ENCODE results near the gene CDH7. TPM values are rescaled to one million over a fixed set of nuclear protein-coding genes. Genes with fewer than 3 reads are reported as not detected.

CDH7 gene
- total and polyA plus RNA-seq, 8 donors: 0.34 to 1.8 (median 1.5) TPM; not detected in 1

DNA sequence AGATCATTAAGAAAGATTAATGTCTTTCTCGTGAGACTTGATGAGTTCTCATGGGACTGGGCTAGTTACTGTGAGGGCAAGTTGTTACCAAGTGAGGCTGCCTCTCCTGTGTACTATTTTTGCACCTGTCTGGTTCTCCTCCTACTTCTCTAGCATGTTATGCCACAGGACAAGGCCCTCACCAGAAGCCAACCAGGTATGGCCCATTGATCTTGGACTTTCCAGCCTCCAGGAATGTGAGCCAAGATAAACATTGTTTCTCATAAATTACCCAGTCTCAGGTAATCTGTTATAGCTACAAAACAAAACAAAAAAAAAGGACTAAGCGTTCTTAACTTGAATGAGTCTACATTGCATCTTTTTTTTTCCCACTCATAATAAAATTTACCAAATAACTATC lies 184.1 kb downstream of the CDH7 start:
- H3K27ac ChIP-seq: no peak overlapping the region
- no peaks in the 10 kb centered on the region for H3K9me3 ChIP-seq
- no peaks in the 10 kb centered on the region for H3K27me3 ChIP-seq
- TF ChIP-seq, protein P1, sequence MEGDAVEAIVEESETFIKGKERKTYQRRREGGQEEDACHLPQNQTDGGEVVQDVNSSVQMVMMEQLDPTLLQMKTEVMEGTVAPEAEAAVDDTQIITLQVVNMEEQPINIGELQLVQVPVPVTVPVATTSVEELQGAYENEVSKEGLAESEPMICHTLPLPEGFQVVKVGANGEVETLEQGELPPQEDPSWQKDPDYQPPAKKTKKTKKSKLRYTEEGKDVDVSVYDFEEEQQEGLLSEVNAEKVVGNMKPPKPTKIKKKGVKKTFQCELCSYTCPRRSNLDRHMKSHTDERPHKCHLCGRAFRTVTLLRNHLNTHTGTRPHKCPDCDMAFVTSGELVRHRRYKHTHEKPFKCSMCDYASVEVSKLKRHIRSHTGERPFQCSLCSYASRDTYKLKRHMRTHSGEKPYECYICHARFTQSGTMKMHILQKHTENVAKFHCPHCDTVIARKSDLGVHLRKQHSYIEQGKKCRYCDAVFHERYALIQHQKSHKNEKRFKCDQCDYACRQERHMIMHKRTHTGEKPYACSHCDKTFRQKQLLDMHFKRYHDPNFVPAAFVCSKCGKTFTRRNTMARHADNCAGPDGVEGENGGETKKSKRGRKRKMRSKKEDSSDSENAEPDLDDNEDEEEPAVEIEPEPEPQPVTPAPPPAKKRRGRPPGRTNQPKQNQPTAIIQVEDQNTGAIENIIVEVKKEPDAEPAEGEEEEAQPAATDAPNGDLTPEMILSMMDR (IDR thresholded peaks at IDR 0.05): no peak
- intact Hi-C loops (cut with DNase I): no loop called here
- DNase-seq: no peak
- ATAC-seq: no peak
- H3K4me1 ChIP-seq: no peaks in the 10 kb centered on the region
- no peak overlapping the region for H3K4me3 ChIP-seq
- no peaks in the 10 kb centered on the region for H3K36me3 ChIP-seq

DNA sequence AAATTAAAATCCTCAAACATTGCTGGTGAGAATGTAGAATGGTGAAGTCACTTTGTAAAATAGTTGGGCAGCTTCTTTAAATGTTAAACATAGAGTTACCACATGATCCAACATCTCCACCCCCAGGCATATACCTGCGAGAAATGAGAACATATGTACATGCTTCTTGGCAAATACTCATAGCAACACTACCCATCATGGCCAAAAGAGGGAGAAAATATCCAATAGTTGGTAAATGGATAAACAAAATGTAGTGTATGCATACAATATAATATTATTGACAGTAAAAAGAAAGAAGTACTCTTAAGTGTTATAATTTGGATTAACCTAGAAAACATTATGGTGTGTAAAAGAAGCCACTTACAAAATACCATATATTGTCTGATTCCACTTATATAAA lies 185.9 kb downstream of the CDH7 start:
- TF ChIP-seq, protein P1 (IDR thresholded peaks at IDR 0.05): no peak
- Histone ChIP-seq H3K9me3 (no peaks in the 10 kb centered on the region), H3K36me3 (no peaks in the 10 kb centered on the region), H3K4me1 (no peaks in the 10 kb centered on the region), H3K27ac (no peak overlapping the region), H3K4me3 (no peak overlapping the region), H3K27me3 (no peaks in the 10 kb centered on the region)
- DNase-seq: no peak
- intact Hi-C loops (cut with DNase I): no loop called here
- ATAC-seq: no peak

DNA sequence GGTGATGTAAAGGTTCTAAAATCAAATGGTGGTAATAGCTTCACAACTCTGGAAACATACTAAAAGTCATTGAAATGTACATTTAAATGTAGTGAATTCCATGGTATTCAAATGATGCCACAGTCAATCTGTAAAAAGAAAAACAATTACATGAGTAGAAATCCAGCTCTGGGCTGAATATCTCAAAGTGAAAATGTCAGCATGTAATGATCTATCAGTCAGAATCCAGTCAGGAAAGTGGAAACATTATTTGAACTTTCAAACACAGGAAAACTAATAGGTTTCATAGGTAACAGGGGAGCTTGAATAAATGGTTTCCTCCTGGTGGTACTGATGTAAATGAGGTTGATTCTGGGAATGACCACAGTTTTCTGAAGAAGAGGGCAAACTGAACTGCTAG lies 186.4 kb downstream of the CDH7 start:
- Histone ChIP-seq H3K9me3 (no peaks in the 10 kb centered on the region), H3K4me1 (no peaks in the 10 kb centered on the region), H3K27ac (no peak overlapping the region), H3K36me3 (no peaks in the 10 kb centered on the region), H3K4me3 (no peak overlapping the region), H3K27me3 (no peaks in the 10 kb centered on the region)
- intact Hi-C loops (cut with DNase I): no loop called here
- no peak for ATAC-seq
- TF ChIP-seq, protein P1 (IDR thresholded peaks at IDR 0.05): no peak
- DNase-seq: no peak

DNA sequence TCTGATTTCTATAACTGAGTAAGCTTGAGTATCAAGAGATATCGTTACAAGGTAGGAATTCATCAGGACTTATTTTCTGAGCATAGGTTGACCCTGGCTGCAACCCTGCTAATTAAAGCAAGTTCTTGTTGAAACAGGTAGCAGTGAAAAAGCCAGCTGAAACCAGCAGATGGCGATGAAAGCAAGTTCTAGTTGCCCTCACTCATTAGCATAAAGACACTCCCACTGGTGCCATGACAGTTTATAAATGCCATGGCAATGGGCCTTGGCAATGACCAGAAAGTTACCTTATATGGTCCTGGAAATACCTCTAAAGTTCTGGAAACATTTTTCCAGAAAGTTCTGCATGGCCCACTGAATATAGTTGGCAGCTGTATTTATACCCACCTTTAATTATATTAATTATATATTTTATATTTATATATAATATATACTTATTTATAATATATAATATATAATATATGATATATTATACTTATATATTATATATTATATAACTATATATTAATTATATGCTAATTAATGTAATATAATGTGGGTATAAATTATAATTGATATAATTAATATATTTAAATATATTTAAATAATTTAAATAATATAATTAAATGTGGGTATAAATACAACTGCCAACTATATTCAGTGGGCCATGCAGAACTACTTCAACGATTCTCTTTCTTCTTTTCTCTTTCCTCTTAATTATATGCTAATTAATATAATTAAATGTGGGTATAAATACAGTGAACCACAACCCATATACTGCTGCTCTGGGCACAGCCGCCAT lies 188.0 kb downstream of the CDH7 start:
- DNase-seq (peak in 1 of 4 donors; percentile 9), ATAC-seq (no peak)
- H3K27ac ChIP-seq: no peak overlapping the region
- TF ChIP-seq, protein P1 (IDR thresholded peaks at IDR 0.05): no peak
- H3K9me3 ChIP-seq: no peaks in the 10 kb centered on the region
- no peaks in the 10 kb centered on the region for H3K27me3 ChIP-seq
- H3K4me1 ChIP-seq: no peaks in the 10 kb centered on the region
- intact Hi-C loops (cut with DNase I): no loop called here
- no peak overlapping the region for H3K4me3 ChIP-seq
- no peaks in the 10 kb centered on the region for H3K36me3 ChIP-seq

Data from left lung (tissue), 10 donors.